Keratinocyte (primary cell): Measurements from ENCODE around the gene SIX3. TPM values are rescaled to one million over a fixed set of nuclear protein-coding genes. Genes with fewer than 3 reads are reported as not detected.

ENCODE experiments used
- DNase-seq: peaks from one replicate; pipeline ENCODE4 v3.0.0-alpha.2; 2011; ENCODE audit warnings: low read depth, missing footprints, low spot score
- FAIRE-seq: peaks from 2 replicates; lab custom pipeline; 2011; peaks lifted over from hg19 to GRCh38; lab: Jason Lieb, UNC
- H2AFZ ChIP-seq: 2 replicates; pipeline ENCODE4 v1.6.0; 2012; ENCODE audit warnings: low read length, control low read depth, inconsistent platforms; ENCODE audit not compliant: control insufficient read depth
- H3K27ac ChIP-seq: 2 replicates; pipeline ENCODE4 v1.5.1; 2011; ENCODE audit warnings: low read length; ENCODE audit not compliant: control insufficient read depth, insufficient read depth
- H3K27me3 ChIP-seq: 3 replicates; pipeline ENCODE4 v1.6.0; 2011; ENCODE audit warnings: low read length; ENCODE audit not compliant: control insufficient read depth, insufficient read depth; ENCODE audit errors: extremely low read depth
- H3K36me3 ChIP-seq, 2 experiments: 2 replicates in 1 of 2; 3 replicates in 1 of 2; pipeline ENCODE4 v1.5.1; 2011; ENCODE audit warnings: low read length in 2 of 2, mild to moderate bottlenecking in 1 of 2; ENCODE audit not compliant: control insufficient read depth in 2 of 2, insufficient read depth in 2 of 2; ENCODE audit errors: extremely low read depth in 1 of 2
- H3K4me1 ChIP-seq: 3 replicates; pipeline ENCODE4 v1.5.1; 2011; ENCODE audit warnings: low read length; ENCODE audit not compliant: control insufficient read depth, insufficient read depth; ENCODE audit errors: extremely low read depth
- H3K4me2 ChIP-seq: 3 replicates; pipeline ENCODE4 v1.6.0; 2011; ENCODE audit warnings: low read depth, low read length; ENCODE audit not compliant: control insufficient read depth, insufficient read depth; ENCODE audit errors: extremely low read depth
- H3K4me3 ChIP-seq, 3 experiments: fragments of 200-600 bp in 1 of 3; sonication (generic) in 1 of 3; 2 replicates in 2 of 3; 3 replicates in 1 of 3; pipeline ENCODE4 v1.5.1; 2011 to 2016; ENCODE audit warnings: low read length in 3 of 3, mild to moderate bottlenecking in 3 of 3, control low read depth in 2 of 3, inconsistent platforms in 1 of 3, low read depth in 1 of 3, mixed read lengths in 1 of 3, mixed run types in 1 of 3, moderate library complexity in 1 of 3; ENCODE audit not compliant: control insufficient read depth in 2 of 3, insufficient read depth in 2 of 3; ENCODE audit errors: extremely low read depth in 1 of 3
- H3K79me2 ChIP-seq: 2 replicates; pipeline ENCODE4 v1.6.0; 2012; ENCODE audit warnings: low read length; ENCODE audit not compliant: control insufficient read depth, insufficient read depth
- H3K9ac ChIP-seq: 3 replicates; pipeline ENCODE4 v1.6.0; 2011; ENCODE audit warnings: low read length; ENCODE audit not compliant: control insufficient read depth, insufficient read depth; ENCODE audit errors: extremely low read depth
- H3K9me1 ChIP-seq: 3 replicates; pipeline ENCODE4 v1.6.0; 2011; ENCODE audit warnings: low read length; ENCODE audit not compliant: control insufficient read depth, insufficient read depth; ENCODE audit errors: extremely low read depth
- H3K9me3 ChIP-seq: 2 replicates; pipeline ENCODE4 v1.5.1; 2012; ENCODE audit warnings: low read depth, low read length; ENCODE audit not compliant: control insufficient read depth
- H4K20me1 ChIP-seq: 3 replicates; pipeline ENCODE4 v1.6.0; 2011; ENCODE audit warnings: low read length; ENCODE audit not compliant: control insufficient read depth, insufficient read depth; ENCODE audit errors: extremely low read depth
- EZH2 ChIP-seq: IDR thresholded peaks from one replicate; pipeline ENCODE4 v1.6.1; 2012; ENCODE audit warnings: inconsistent platforms, mild to moderate bottlenecking, low read length, moderate library complexity
- dilution Hi-C: fragments of 300-500 bp; cut with MboI; formaldehyde crosslinking; loops from one replicate; pipeline ENCODE4 v1.7.0; 2020; ENCODE audit warnings: low sequenced_read_pairs; ENCODE audit not compliant: extremely low pct_ligation_motif_present
- polyA plus RNA-seq, 5 experiments: library from polyadenylated mRNA; depleted of rRNA in 3 of 5; stranded (reverse) in 3 of 5; stranded (forward) in 1 of 5; unstranded in 1 of 5; fragments of >200 nt; gene quantifications; 1 replicate in 1 of 5; 2 replicates in 3 of 5; 3 replicates in 1 of 5; pipeline versions ENCODE4 v1.2.1 to v1.2.3, GENCODE V29; 2011 to 2012; ENCODE audit warnings: missing spikeins in 2 of 5, low read depth in 1 of 5, low replicate concordance in 1 of 5
- TF ChIP-seq, protein P1 (sequence below), 3 experiments: IDR thresholded peaks in 1 of 3; conservative IDR thresholded peaks in 1 of 3; optimal IDR thresholded peaks in 1 of 3; 2 replicates in 2 of 3; 3 replicates in 1 of 3; pipeline versions ENCODE3 to v1.5.1; 2011; ENCODE audit warnings: low read length in 3 of 3, mild to moderate bottlenecking in 3 of 3, moderate library complexity in 2 of 3, control low read depth in 1 of 3, inconsistent platforms in 1 of 3; ENCODE audit not compliant: insufficient read depth in 2 of 3; ENCODE audit errors: extremely low read depth in 1 of 3

The SIX3 gene
- polyA plus RNA-seq, 1 donor (not counting 4 experiments of a cell fraction or from before 2014, with no cell fraction given): not detected

DNA sequence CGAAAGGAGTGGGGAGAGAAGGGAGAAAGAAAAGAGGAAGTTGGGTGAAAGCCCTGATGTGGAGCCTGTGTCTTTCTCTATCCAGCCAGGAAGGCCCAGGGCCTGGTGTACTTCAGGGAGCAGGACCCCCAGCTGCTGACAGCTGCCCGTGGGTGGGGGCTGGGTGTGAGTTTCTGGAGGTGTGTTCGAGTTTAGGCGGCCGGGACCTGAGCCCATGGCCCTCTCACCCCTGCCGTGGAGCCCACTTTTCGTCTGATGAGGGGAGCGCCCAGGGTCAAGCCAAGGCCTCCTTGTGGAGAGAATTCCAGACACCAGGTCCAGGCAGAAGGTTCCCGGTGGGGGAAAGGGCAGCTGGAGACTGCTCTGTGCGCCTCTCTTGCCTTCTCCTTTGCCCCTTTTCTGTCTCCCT, 2.2 kb downstream of the SIX3 start:
- Histone ChIP-seq H3K27ac (no peak overlapping the region), H3K36me3 (no peaks in the 10 kb centered on the region), H3K4me3 (no peak overlapping the region), H3K27me3 (peaks cover 89% of the 10 kb centered on the region), H3K79me2 (no peaks in the 10 kb centered on the region), H3K4me1 (peaks cover 3% of the 10 kb centered on the region), H3K9me3 (no peaks in the 10 kb centered on the region), H3K9ac (no peak overlapping the region), H3K4me2 (no peak overlapping the region), H4K20me1 (no peaks in the 10 kb centered on the region), H2AFZ (no peak overlapping the region), H3K9me1 (no peaks in the 10 kb centered on the region)
- no peak for FAIRE-seq
- no peak for DNase-seq
- dilution Hi-C loops: no loop called here
- TF ChIP-seq, protein P1, sequence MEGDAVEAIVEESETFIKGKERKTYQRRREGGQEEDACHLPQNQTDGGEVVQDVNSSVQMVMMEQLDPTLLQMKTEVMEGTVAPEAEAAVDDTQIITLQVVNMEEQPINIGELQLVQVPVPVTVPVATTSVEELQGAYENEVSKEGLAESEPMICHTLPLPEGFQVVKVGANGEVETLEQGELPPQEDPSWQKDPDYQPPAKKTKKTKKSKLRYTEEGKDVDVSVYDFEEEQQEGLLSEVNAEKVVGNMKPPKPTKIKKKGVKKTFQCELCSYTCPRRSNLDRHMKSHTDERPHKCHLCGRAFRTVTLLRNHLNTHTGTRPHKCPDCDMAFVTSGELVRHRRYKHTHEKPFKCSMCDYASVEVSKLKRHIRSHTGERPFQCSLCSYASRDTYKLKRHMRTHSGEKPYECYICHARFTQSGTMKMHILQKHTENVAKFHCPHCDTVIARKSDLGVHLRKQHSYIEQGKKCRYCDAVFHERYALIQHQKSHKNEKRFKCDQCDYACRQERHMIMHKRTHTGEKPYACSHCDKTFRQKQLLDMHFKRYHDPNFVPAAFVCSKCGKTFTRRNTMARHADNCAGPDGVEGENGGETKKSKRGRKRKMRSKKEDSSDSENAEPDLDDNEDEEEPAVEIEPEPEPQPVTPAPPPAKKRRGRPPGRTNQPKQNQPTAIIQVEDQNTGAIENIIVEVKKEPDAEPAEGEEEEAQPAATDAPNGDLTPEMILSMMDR (optimal IDR thresholded peaks at IDR 0.05 in 1 of 3, IDR thresholded peaks at IDR 0.05 in 1 of 3, conservative IDR thresholded peaks at IDR 0.05 in 1 of 3; ENCODE audit: extremely low read depth in 1 of 3, insufficient read depth in 2 of 3, low read length in 3 of 3): no peak
- TF ChIP-seq EZH2: no peak

DNA sequence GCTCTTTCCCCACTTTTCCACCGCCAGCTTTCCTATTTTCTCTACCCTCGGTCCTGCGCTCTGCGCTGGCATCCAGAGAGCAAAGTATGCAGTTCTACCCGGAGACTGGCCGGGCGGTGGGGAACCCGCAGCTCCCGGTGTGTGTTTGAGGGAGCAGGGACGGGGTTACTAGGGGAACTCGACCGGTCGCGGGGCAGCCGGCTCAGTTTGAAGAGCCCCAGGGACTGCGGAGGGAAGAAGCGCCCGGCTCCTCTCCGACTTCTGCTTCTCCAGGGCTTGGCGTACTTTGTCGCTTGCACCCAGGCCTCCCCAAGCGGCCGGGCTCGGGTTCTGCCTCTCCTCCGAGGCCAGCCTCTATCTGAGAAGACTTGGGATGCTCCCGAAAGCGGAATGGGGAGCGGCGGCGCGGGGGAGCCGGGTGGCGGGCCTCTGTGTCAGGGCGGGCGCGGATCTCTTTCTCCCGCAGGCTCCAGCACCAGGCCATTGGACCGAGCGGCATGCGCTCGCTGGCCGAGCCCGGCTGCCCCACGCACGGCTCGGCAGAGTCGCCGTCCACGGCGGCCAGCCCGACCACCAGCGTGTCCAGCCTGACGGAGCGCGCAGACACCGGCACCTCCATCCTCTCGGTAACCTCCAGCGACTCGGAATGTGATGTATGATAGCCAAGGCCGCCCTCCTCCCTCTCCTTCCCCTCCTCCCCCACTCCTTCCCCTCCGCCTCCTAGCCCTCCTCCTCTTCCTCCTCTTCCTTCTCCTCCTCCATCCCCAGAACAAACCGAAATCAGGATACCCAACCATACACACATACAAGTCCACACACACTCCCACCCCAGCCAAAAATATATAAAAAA, 2.8 kb downstream of the SIX3 start:
- FAIRE-seq: no peak
- H3K9me3 ChIP-seq: no peaks in the 10 kb centered on the region
- H3K4me2 ChIP-seq: no peak overlapping the region
- H3K79me2 ChIP-seq: no peaks in the 10 kb centered on the region
- H3K27ac ChIP-seq: no peak overlapping the region
- TF ChIP-seq, protein P1 (optimal IDR thresholded peaks at IDR 0.05 in 1 of 3, IDR thresholded peaks at IDR 0.05 in 1 of 3, conservative IDR thresholded peaks at IDR 0.05 in 1 of 3; ENCODE audit: extremely low read depth in 1 of 3, insufficient read depth in 2 of 3, low read length in 3 of 3): no peak
- peak; percentile 87 for TF ChIP-seq EZH2
- H3K9me1 ChIP-seq: no peaks in the 10 kb centered on the region
- no peak overlapping the region for H3K4me3 ChIP-seq
- H3K27me3 ChIP-seq: peaks cover 89% of the 10 kb centered on the region
- H3K36me3 ChIP-seq: no peaks in the 10 kb centered on the region
- dilution Hi-C loops: no loop called here
- no peaks in the 10 kb centered on the region for H4K20me1 ChIP-seq
- DNase-seq: no peak
- H3K9ac ChIP-seq: no peak overlapping the region
- H2AFZ ChIP-seq: no peak overlapping the region
- H3K4me1 ChIP-seq: peaks cover 3% of the 10 kb centered on the region
